Measurements from ENCODE around the gene TMEM40.

DNA sequence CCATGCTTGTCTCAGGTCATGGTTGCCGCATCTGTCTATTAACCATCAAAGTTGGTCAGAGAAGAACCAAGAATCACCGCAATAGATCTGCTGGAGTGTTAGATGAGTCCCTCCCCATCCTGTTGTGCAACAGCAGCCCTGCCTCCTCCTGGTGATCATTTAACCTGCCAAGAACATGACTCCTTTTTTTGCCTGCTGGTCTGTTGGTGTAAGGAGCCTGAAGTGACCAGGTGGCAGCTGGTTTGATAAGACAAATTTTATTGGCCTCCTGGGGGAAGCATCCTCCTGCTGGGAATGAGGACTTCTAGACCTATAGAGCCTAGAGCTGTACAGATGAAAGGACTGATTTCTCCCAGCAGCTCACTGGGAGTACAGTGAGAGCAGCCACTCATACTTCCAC is 51.6 kb downstream of the TMEM40 start:
- TF ChIP-seq, protein P1, sequence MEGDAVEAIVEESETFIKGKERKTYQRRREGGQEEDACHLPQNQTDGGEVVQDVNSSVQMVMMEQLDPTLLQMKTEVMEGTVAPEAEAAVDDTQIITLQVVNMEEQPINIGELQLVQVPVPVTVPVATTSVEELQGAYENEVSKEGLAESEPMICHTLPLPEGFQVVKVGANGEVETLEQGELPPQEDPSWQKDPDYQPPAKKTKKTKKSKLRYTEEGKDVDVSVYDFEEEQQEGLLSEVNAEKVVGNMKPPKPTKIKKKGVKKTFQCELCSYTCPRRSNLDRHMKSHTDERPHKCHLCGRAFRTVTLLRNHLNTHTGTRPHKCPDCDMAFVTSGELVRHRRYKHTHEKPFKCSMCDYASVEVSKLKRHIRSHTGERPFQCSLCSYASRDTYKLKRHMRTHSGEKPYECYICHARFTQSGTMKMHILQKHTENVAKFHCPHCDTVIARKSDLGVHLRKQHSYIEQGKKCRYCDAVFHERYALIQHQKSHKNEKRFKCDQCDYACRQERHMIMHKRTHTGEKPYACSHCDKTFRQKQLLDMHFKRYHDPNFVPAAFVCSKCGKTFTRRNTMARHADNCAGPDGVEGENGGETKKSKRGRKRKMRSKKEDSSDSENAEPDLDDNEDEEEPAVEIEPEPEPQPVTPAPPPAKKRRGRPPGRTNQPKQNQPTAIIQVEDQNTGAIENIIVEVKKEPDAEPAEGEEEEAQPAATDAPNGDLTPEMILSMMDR (IDR thresholded peaks at IDR 0.05): no peak
- TF ChIP-seq POLR2A (IDR thresholded peaks at IDR 0.05) (no peak), POLR2AphosphoS5 (IDR thresholded peaks at IDR 0.05) (no peak)
